HFF-Myc (cell line): Measurements from ENCODE around the gene NT5C3A.
"Not testable (repeated sequence)": the region's sequence is repeated elsewhere in the genome, so short reads cannot be mapped to it uniquely, and the experiment has no call there.

Experiments used
- DNase-seq: peaks from one replicate; pipeline ENCODE4 v3.0.0-alpha.2; 2011; ENCODE audit warnings: low read depth; ENCODE audit errors: extremely low read depth
- H3K4me3 ChIP-seq: replicated peaks from 2 replicates; pipeline ENCODE4 v1.5.1; 2011; ENCODE audit warnings: low read depth, mild to moderate bottlenecking, control low read depth, low read length
- CTCF ChIP-seq: IDR thresholded peaks from 2 replicates; pipeline ENCODE4 v1.5.1; 2012; ENCODE audit warnings: mild to moderate bottlenecking, low read depth, low read length, control low read depth; ENCODE audit errors: missing control alignments

NT5C3A gene

GRCh38 chr7:33035776-33036175, 26.8 kb downstream of the NT5C3A start:
- no peak overlapping the region for H3K4me3 ChIP-seq
- TF ChIP-seq CTCF, result no peak
- DNase-seq, result no peak

- H3K4me3 ChIP-seq, result no peak overlapping the region
- no peak for TF ChIP-seq CTCF
- DNase-seq, result no peak
These were observed 38.3 kb downstream of the NT5C3A start for GRCh38 chr7:33024189-33024757.

- TF ChIP-seq CTCF, result no peak
- DNase-seq, result no peak
- no peak overlapping the region for H3K4me3 ChIP-seq
These were observed 50.2 kb downstream of the NT5C3A start for GRCh38 chr7:33012364-33012763.

- DNase-seq, result no peak
- H3K4me3 ChIP-seq, result no peak overlapping the region
- TF ChIP-seq CTCF, result no peak
These were observed 52.8 kb downstream of the NT5C3A start for GRCh38 chr7:33009734-33010133.

GRCh38 chr7:33005690-33006089, 56.9 kb downstream of the NT5C3A start:
- not testable (repeated sequence) for DNase-seq, H3K4me3 ChIP-seq

- not testable (repeated sequence) for DNase-seq, H3K4me3 ChIP-seq
These were observed 57.4 kb downstream of the NT5C3A start for GRCh38 chr7:33005193-33005592.

- DNase-seq, H3K4me3 ChIP-seq: not testable (repeated sequence)
These were observed 58.4 kb downstream of the NT5C3A start for GRCh38 chr7:33004104-33004616.

GRCh38 chr7:33003111-33003510, 59.5 kb downstream of the NT5C3A start:
- not testable (repeated sequence) for H3K4me3 ChIP-seq, DNase-seq

GRCh38 chr7:32999380-32999779, 63.2 kb downstream of the NT5C3A start:
- not testable (repeated sequence) for DNase-seq, H3K4me3 ChIP-seq

- DNase-seq, result peak; percentile 60
- H3K4me3 ChIP-seq, result not testable (repeated sequence)
These were observed 64.0 kb downstream of the NT5C3A start for GRCh38 chr7:32998361-32999171.

- H3K4me3 ChIP-seq, DNase-seq: not testable (repeated sequence)
These were observed 64.6 kb downstream of the NT5C3A start for GRCh38 chr7:32997956-32998355.

GRCh38 chr7:32992750-32993149, 69.8 kb downstream of the NT5C3A start:
- DNase-seq, H3K4me3 ChIP-seq: not testable (repeated sequence)

- H3K4me3 ChIP-seq, DNase-seq: not testable (repeated sequence)
These were observed 70.4 kb downstream of the NT5C3A start for GRCh38 chr7:32991975-32992700.
